Right kidney (tissue), 1 donor: ENCODE measurements around the gene ACTN2.

ENCODE experiments used
- DNase-seq: peaks from one replicate; pipeline ENCODE4 v3.0.0-alpha.2; 2016

ACTN2 gene

DNA sequence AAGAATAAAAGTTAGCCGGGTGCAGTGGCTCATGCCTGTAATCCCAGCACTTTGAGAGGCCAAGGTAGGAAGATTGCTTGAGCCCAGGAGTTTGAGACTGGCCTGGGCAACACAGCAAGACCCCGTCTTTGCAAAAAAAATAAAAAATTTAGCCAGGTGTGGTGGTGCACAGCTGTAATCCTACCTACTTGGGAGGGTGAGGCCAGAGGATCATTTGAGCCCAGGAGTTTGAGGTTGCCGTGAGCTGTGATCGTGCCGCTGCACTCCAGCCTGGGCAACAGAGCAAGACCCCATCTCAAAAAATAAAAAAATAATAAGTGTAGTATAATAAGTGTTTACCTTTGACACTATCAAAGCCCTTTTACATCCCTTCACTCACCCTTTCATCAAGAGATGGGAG is 5.0 kb downstream of the ACTN2 start:
- no peak for DNase-seq

GRCh38 chr1:236692128-236692527 is 5.8 kb downstream of the ACTN2 start:
- DNase-seq = no peak

- DNase-seq = no peak
These were observed 6.4 kb downstream of the ACTN2 start for GRCh38 chr1:236692742-236693141.

- no peak for DNase-seq
These were observed 13.1 kb downstream of the ACTN2 start for GRCh38 chr1:236699366-236699765.

DNA sequence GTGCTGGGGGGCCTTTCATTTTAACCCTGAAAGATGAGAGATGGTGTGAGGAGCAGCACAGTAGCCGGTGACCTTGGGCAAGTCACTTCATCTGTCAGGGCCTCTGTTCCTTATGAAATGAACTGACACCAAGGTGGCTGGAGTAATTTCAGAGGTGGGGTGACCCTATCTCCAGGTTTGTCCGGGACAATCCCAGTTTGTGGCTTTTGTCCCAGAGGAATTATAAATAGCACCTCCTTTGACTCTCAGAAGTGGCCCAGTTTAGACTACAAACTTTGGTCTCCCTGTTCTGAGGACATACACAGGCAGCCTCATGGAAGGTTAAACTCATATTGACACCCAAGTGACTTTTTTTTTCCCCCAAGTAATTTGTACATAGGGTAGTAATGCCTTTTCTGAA is 14.6 kb downstream of the ACTN2 start:
- DNase-seq = no peak

DNA sequence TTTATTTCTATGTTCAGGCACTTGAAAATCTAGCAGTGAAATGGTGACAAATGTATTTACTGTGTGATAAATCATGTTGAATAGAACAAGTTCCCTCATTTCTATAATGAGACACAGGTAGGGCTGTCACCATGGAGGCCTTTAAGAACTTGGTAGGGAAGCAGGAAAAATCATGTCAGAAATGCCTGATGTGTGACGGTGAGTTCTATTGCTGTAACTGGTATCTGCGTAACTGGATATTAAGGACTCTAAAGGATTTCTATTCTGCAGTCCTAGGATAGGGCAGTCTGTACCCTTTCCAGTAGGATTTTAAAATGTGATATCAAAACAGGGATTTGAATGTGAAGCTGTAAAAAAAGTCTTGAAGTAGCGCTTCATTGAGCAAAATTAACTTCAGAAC is 15.5 kb downstream of the ACTN2 start:
- no peak for DNase-seq

DNA sequence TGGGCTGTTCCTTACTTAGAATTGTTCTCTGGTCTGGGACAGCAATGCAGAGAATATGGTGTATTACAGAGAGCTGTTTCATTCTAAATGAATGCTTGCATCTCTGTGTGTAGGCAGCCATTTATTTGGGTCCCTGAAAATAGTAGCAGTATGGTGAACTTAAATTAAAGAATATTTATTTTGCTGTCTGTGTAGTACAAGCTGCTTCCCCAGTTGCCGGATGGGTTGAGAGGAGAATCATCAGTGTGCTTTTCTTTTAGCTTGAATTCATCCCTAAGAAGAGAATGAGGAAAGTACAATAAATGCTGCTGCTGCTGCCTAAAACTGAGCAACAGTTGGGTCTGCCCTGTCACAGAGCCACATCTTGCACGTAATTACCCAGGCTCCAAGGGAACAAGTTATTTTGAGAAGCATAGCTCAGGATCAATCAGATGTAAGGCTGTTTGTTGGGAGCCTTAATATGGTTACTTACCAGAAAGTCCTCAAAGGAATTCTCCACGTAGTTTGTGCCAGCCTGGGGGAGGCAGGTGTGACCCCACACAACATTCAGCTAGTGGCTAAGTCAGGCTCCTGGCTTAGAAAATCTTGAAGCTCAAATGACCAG is 16.6 kb downstream of the ACTN2 start:
- DNase-seq = no peak

DNA sequence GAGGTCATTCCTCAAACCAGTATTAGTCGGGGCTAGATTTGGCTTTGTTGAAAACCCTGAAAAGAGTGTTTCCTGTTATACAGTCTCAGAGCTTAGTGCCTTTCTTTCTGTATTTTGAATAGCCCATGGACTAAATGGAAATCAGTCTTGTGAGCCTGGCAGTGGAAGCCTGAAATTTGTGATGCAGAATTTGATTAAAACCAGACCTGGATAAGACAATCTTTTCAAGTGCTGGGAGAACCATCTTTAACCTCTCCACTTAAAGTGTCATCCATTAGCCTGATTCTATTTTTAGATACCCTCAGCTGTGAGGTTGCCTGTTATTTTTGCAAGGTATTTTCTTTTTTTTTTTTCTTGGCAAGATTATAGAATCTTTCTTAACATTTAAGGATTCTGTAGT is 19.5 kb downstream of the ACTN2 start:
- DNase-seq = no peak

DNA sequence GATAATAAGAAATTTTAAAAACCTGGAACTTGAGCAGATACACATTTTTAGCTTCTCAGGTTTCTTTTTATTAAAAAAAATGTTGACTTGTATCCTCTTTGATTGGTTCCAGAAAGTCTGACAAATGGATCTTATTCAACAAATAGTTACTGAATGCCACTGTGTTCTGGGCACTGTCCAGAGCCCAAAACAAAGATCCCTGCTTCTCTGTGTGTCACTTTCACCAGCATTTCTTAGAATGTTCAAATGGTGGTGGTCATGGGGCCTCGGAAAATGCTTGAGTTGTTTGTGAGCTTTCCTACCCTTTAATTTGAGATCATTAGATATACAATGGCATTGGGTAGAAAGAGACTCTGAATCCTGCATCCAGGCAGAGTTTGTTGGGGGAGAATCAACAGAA is 19.9 kb downstream of the ACTN2 start:
- DNase-seq = no peak

DNA sequence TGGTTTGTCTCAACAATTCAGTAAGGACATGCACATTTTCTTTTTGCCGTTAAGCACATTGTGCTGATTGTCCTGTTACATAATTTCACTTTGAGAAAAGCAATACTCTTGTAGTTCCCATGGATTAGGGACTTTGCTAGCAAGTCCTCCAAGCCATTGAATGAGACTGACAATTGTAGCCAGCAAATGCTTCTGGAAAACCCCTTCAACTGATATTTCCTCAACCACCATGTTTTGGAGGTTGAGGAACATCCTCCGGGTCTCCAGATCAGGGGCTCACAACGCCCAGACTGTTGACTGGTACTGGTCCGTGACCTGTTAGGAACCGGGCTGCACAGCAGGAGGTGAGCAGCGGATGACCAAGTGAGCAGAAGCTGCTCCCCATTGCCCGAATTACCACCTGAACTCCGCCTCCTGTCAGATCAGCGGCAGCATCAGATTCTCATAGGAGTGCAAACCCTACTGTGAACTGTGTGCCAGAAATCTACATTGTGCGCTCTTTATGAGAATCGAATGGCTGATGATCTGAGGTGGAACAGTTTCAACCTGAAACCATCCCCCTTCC is 24.1 kb downstream of the ACTN2 start:
- DNase-seq = no peak

DNA sequence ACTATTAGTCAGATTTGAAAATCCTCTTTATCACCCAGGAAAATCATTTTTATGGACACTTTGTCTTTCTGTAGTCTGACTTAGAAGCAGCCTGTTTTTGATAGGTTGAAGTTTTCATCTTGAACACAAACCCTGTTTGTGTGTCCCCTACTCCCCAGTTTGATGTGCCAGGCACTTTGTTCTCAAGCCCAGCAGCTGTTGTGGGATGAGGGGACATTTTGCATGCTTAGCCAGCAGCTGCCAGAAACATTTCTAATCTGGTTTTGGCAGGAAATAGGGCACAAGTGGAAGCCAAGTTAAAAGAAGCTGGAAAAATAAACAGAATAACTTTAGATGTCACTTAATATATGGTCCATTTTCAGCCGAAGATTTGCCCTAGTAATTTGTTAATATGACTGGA is 29.9 kb downstream of the ACTN2 start:
- no peak for DNase-seq

DNA sequence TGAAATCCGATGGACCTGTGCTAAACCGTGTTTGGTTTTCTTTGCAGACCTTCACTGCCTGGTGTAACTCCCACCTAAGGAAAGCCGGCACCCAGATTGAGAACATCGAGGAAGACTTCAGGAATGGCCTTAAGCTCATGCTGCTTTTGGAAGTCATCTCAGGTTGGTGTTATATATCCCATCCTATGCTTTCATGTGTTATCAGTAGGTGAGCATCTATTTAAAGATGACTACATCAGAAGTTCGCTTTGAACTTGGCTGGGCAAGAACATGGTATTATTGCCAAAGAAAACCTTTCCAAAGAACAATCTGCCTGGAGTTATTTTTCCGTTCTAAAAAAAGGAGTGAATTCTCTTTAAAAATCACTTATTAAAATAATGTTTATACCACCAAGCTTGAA is 31.5 kb downstream of the ACTN2 start:
- no peak for DNase-seq

GRCh38 chr1:236718328-236718727 is 32.0 kb downstream of the ACTN2 start:
- no peak for DNase-seq

- DNase-seq = no peak
These were observed 33.9 kb downstream of the ACTN2 start for GRCh38 chr1:236720206-236720605.

DNA sequence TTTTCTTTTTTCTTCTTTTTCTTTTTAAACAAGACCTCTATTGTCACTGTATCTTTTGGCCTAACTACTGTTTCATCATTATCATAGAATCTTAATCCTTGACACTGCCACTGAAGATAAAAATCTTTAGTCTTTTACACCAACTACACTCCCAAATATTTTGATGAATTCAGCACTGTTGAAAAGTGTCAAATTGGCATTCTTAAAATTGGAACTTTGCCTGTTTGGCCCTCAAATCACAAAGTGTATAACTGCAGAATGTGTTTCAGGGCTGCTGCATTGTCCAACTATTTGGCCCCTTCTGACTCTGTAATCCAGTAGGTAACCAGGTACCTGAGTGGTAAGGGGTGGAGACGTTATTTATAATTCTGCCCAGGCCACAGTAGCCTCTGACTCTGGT is 34.3 kb downstream of the ACTN2 start:
- no peak for DNase-seq

GRCh38 chr1:236724049-236724448 is 37.8 kb downstream of the ACTN2 start:
- no peak for DNase-seq

- no peak for DNase-seq
These were observed 38.2 kb downstream of the ACTN2 start for GRCh38 chr1:236724506-236724905.

DNA sequence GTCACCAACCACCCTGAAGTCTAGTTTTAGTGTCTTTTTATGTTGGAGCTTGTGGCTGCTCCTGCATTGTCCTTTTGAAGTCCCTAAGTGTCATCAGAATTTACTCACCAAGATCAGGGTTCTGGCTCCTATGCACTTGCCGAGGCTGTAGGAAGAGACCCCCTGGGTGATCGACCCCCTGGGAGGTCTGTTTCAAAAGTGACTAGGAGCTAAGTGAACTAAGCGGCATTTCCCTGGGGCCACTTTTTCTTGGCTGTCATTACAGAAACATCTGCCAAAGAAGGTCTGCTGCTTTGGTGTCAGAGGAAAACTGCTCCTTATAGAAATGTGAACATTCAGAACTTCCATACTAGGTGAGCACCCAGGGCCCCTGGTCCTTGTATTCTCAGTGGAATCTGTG is 39.4 kb downstream of the ACTN2 start:
- DNase-seq = no peak

DNA sequence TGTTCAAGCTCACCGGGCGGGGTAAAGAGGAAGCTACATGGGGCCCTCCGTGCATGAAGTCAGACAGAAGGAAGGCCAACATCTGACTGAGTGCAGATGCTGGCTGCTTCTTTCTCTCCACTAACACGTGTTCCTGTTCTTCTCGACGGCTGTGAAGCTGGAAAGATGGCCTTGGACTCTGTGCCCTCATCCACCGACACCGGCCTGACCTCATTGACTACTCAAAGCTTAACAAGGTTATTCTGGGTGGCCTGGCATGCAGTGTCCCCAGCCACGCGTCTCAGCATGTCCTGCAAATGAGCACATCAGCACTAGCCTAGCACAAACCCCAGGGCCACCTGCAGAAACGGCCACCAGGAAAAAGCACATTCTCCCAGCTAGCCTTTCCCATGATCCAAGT is 41.2 kb downstream of the ACTN2 start:
- no peak for DNase-seq

DNA sequence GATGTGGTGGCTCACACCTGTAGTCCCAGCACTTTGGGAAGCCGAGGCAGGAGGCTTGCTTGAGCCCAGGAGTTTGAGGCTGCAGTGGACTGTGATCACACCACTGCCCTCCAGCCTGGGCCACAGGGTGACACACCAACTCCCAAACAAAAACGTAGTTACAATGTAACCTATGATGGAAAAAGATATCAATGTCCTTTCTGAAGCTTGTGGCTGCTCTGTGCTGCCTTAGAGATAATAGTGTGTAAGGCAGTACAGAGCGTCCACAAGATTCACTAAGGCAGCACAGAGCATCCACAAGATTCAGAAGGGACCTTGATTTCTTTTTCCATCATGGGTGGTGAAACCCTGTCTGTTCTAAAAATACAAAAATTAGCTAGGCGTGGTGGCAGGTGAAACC is 42.5 kb downstream of the ACTN2 start:
- no peak for DNase-seq

DNA sequence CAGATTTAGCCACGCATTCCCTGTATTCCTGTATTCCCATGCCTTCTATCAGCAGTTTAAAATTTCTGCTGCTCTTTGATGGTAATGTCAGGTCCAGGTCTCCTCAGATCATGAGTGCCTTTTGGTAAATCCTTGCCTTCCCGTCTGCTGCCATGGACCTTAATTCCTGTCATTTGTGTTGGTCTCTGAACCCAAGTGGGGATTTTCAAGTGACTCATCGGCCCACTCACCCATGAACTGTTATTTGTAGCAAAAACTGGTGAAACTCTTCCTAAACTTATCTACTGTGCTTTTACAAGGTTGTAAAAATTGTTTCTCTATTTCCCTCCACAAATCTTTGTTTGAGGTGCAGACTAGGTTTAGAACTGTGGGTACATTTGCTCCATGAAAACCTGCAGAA is 47.4 kb downstream of the ACTN2 start:
- no peak for DNase-seq

- no peak for DNase-seq
These were observed 48.0 kb downstream of the ACTN2 start for GRCh38 chr1:236734141-236734765.

GRCh38 chr1:236736761-236737160 is 50.5 kb downstream of the ACTN2 start:
- DNase-seq = no peak

DNA sequence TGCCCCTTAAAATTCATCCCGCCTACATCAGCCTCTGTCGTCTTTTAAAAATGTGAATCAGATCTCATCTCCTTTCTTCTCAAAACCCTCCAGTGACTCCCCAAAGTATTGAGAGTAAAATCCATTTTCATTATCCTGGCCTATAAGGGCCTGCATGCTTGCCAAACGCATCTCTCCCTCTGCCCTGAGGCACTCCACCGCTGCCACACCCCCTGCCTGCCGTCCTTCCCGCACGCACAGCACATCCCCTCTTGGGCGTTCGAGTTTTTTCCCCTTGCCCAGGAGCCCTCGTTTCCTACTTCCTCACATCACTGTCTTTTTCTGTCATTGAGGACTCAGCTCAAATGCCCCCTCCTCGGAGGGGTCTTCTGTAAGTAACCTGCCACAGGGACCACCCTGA is 55.5 kb downstream of the ACTN2 start:
- DNase-seq = no peak
